ENCODE results near the gene PIK3CG. TPM values are rescaled to one million over a fixed set of nuclear protein-coding genes. Genes with fewer than 3 reads are reported as not detected.

Gene PIK3CG
- total RNA-seq, 4 donors from 2014 or later = 1.4 to 4.0 (median 2.5) TPM

- no peaks in the 10 kb centered on the region for H3K36me3 ChIP-seq
- no peak for ATAC-seq
- H3K27ac ChIP-seq = no peak overlapping the region
- no peak overlapping the region for H3K4me3 ChIP-seq
- no peaks in the 10 kb centered on the region for H3K9me3 ChIP-seq
- no peaks in the 10 kb centered on the region for H3K27me3 ChIP-seq
- H3K4me1 ChIP-seq = no peaks in the 10 kb centered on the region
- 76 to 83% methylated on average over 2 of the region's 2 CpGs for WGBS, 2 donors (ENCODE audit: low coverage in 1 of 2)
- no peak for TF ChIP-seq POLR2AphosphoS5 (IDR thresholded peaks at IDR 0.05)
- no peak for TF ChIP-seq CTCF (IDR thresholded peaks at IDR 0.05)
- TF ChIP-seq EP300 (IDR thresholded peaks at IDR 0.05) = no peak
- TF ChIP-seq POLR2A (IDR thresholded peaks at IDR 0.05) = no peak
Observed at GRCh38 chr7:106836816-106837215, 28.3 kb upstream of the PIK3CG start.

GRCh38 chr7:106839511-106839910 lies 25.6 kb upstream of the PIK3CG start:
- WGBS, 2 donors (ENCODE audit: low coverage in 1 of 2) = 76% methylated on average over 2 of the region's 2 CpGs; no CpG with 5 or more reads in 1 of the 2 donors
- H3K4me3 ChIP-seq = no peak overlapping the region
- no peak overlapping the region for H3K27ac ChIP-seq
- TF ChIP-seq POLR2A (IDR thresholded peaks at IDR 0.05) = no peak
- no peak for TF ChIP-seq POLR2AphosphoS5 (IDR thresholded peaks at IDR 0.05)
- no peak for TF ChIP-seq EP300 (IDR thresholded peaks at IDR 0.05)
- no peak for TF ChIP-seq CTCF (IDR thresholded peaks at IDR 0.05)
- H3K9me3 ChIP-seq = no peaks in the 10 kb centered on the region
- no peaks in the 10 kb centered on the region for H3K4me1 ChIP-seq
- H3K36me3 ChIP-seq = no peaks in the 10 kb centered on the region
- ATAC-seq = no peak
- no peaks in the 10 kb centered on the region for H3K27me3 ChIP-seq

- no peaks in the 10 kb centered on the region for H3K9me3 ChIP-seq
- no peak overlapping the region for H3K4me3 ChIP-seq
- no peak for ATAC-seq
- 19 to 43% methylated on average over 1 of the region's 1 CpG for WGBS, 2 donors (ENCODE audit: low coverage in 1 of 2)
- H3K36me3 ChIP-seq = no peaks in the 10 kb centered on the region
- no peaks in the 10 kb centered on the region for H3K4me1 ChIP-seq
- no peaks in the 10 kb centered on the region for H3K27me3 ChIP-seq
- no peak overlapping the region for H3K27ac ChIP-seq
- TF ChIP-seq CTCF (IDR thresholded peaks at IDR 0.05) (no peak), EP300 (IDR thresholded peaks at IDR 0.05) (no peak), POLR2AphosphoS5 (IDR thresholded peaks at IDR 0.05) (no peak), POLR2A (IDR thresholded peaks at IDR 0.05) (no peak)
Observed at GRCh38 chr7:106840342-106840741, 24.7 kb upstream of the PIK3CG start.

GRCh38 chr7:106841896-106842390 lies 23.1 kb upstream of the PIK3CG start:
- TF ChIP-seq POLR2A (IDR thresholded peaks at IDR 0.05) = no peak
- no peak for TF ChIP-seq POLR2AphosphoS5 (IDR thresholded peaks at IDR 0.05)
- TF ChIP-seq CTCF (IDR thresholded peaks at IDR 0.05) = no peak
- no peak for TF ChIP-seq EP300 (IDR thresholded peaks at IDR 0.05)
- no peaks in the 10 kb centered on the region for H3K36me3 ChIP-seq
- H3K27ac ChIP-seq = no peak overlapping the region
- no peak overlapping the region for H3K4me3 ChIP-seq
- H3K9me3 ChIP-seq = no peaks in the 10 kb centered on the region
- ATAC-seq = no peak
- no peaks in the 10 kb centered on the region for H3K27me3 ChIP-seq
- no peaks in the 10 kb centered on the region for H3K4me1 ChIP-seq

- ATAC-seq = no peak
- no peaks in the 10 kb centered on the region for H3K4me1 ChIP-seq
- H3K27ac ChIP-seq = no peak overlapping the region
- H3K27me3 ChIP-seq = no peaks in the 10 kb centered on the region
- H3K4me3 ChIP-seq = no peak overlapping the region
- no peaks in the 10 kb centered on the region for H3K9me3 ChIP-seq
- TF ChIP-seq EP300 (IDR thresholded peaks at IDR 0.05) = no peak
- TF ChIP-seq POLR2AphosphoS5 (IDR thresholded peaks at IDR 0.05) = no peak
- TF ChIP-seq POLR2A (IDR thresholded peaks at IDR 0.05) = no peak
- TF ChIP-seq CTCF (IDR thresholded peaks at IDR 0.05) = no peak
- no peaks in the 10 kb centered on the region for H3K36me3 ChIP-seq
- WGBS, 2 donors (ENCODE audit: low coverage in 1 of 2) = 79 to 85% methylated on average over 7 to 9 of the region's 11 CpGs
Observed at GRCh38 chr7:106844279-106844997, 20.6 kb upstream of the PIK3CG start.
